Measurements from ENCODE around the gene AP3S1. TPM values are rescaled to one million over a fixed set of nuclear protein-coding genes. Genes with fewer than 3 reads are reported as not detected.
A peak's percentile ranks its signal among the peaks of the same experiment; 100 is the strongest.

The AP3S1 gene
- total RNA-seq, 2 experiments from 2014 or later = 102 to 107 TPM

DNA sequence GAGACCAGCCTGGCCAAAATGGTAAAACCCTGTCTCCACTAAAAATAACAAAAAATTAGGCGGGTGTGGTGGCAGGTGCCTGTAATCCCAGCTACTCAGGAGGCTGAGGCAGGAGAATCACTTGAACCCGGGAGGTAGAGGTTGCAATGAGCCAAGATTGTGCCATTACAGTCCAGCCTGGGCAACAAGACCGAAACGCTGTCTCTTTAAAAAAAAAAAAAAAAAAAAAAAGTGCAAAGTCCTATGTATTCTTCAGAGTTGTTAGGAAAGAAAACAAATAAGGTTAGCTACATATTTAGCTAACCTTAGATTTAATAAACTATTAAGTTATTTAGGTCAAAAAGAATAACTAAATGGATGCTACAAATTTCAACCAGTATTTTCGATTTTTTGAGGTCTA is 11.8 kb upstream of the AP3S1 start:
- H3K4me1 Mint-ChIP-seq (ENCODE audit: low read depth) = peaks cover 11% of the 10 kb centered on the region
- no peak overlapping the region for H3K4me3 Mint-ChIP-seq
- CTCF ChIA-PET = no interaction called here
- H3K36me3 Mint-ChIP-seq (ENCODE audit: low read depth) = peaks cover 32% of the 10 kb centered on the region
- intact Hi-C loops (cut with micrococcal nuclease) = loop anchor here (2.0 kb wide), 1 partner anchor 195 kb away; no protein-coding TSS in a partner anchor
- no peak overlapping the region for H3K27ac Mint-ChIP-seq
- H3K9me3 Mint-ChIP-seq = peaks cover 4% of the 10 kb centered on the region
- ATAC-seq (no peak), DNase-seq (no peak)
- TF ChIP-seq, protein P1, sequence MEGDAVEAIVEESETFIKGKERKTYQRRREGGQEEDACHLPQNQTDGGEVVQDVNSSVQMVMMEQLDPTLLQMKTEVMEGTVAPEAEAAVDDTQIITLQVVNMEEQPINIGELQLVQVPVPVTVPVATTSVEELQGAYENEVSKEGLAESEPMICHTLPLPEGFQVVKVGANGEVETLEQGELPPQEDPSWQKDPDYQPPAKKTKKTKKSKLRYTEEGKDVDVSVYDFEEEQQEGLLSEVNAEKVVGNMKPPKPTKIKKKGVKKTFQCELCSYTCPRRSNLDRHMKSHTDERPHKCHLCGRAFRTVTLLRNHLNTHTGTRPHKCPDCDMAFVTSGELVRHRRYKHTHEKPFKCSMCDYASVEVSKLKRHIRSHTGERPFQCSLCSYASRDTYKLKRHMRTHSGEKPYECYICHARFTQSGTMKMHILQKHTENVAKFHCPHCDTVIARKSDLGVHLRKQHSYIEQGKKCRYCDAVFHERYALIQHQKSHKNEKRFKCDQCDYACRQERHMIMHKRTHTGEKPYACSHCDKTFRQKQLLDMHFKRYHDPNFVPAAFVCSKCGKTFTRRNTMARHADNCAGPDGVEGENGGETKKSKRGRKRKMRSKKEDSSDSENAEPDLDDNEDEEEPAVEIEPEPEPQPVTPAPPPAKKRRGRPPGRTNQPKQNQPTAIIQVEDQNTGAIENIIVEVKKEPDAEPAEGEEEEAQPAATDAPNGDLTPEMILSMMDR (IDR thresholded peaks at IDR 0.05) = no peak
- POLR2A ChIA-PET = no interaction called here
- H3K27me3 Mint-ChIP-seq = no peaks in the 10 kb centered on the region

DNA sequence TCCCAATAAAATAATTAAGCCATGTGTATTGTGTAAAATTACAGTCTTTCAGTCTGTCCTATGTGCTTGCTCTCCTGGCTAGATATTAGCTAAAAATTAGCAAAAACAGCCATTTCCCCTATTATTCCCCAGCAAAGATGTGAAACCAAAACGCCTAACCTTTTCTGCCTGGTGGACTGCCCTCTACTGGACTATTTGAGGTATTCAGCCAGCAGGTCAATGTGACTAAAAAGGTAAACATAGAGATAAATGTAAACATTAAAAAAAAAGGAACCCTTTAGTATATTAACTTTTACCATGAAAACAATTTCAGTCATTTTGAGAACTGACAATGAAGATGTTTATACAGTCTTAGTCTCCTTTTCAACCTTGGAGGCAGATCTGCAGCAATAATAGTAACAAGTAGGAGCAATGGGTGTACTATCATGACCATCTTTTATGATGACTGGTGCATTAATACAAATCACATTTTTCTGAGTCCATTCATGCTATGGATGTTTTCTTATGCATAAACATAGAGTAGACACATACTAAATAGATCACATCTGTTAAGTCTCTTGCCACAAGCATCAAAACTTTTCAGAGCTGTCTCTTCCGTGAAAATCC is 10.5 kb upstream of the AP3S1 start:
- DNase-seq = peak; percentile 39
- POLR2A ChIA-PET = no interaction called here
- H3K9me3 Mint-ChIP-seq = no peaks in the 10 kb centered on the region
- TF ChIP-seq, protein P1 (IDR thresholded peaks at IDR 0.05) = peak; percentile 73
- no peak overlapping the region for H3K27ac Mint-ChIP-seq
- H3K4me3 Mint-ChIP-seq = no peak overlapping the region
- intact Hi-C loops (cut with micrococcal nuclease) = loop anchor here (2.0 kb wide), 1 partner anchor 196 kb away; no protein-coding TSS in a partner anchor
- H3K4me1 Mint-ChIP-seq (ENCODE audit: low read depth) = peaks cover 13% of the 10 kb centered on the region
- ATAC-seq = peak; percentile 62
- CTCF ChIA-PET = interaction anchor here (0.6 to 2.5 kb wide), 7 partner anchors 10 to 288 kb away, joined by 3 to 15 read pairs (median 3); partner anchors contain the start of genes AP3S1 and ATG12
- H3K36me3 Mint-ChIP-seq (ENCODE audit: low read depth) = peaks cover 43% of the 10 kb centered on the region
- no peaks in the 10 kb centered on the region for H3K27me3 Mint-ChIP-seq

DNA sequence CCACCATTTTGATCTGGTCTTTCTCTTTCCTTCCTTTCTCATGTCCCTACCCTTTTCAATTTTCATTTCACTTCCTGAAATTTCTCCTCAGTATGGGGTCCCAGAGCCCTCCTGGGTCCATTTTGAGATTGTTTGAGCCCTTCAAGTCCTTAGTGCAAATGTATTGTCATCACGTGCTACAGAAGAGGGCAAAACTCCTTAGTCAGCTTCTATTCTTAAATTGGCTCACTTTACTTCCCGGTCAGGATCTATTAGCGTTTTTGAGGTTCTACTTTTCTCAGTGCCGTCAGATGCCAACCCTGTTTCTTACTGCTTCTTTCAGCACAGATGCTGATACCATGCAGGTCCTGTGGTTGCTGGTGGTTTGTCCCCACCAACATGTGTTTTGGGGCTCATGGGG is 6.3 kb upstream of the AP3S1 start:
- POLR2A ChIA-PET = no interaction called here
- DNase-seq = no peak
- TF ChIP-seq, protein P1 (IDR thresholded peaks at IDR 0.05) = no peak
- Mint-ChIP-seq H3K36me3 (ENCODE audit: low read depth) (peaks cover 55% of the 10 kb centered on the region), H3K4me3 (no peak overlapping the region), H3K9me3 (no peaks in the 10 kb centered on the region), H3K27ac (no peak overlapping the region), H3K4me1 (ENCODE audit: low read depth) (peaks cover 39% of the 10 kb centered on the region), H3K27me3 (no peaks in the 10 kb centered on the region)
- no peak for ATAC-seq
- intact Hi-C loops (cut with micrococcal nuclease) = loop anchor here (5.0 kb wide), 1 partner anchor 232 kb away; no protein-coding TSS in a partner anchor
- CTCF ChIA-PET = interaction anchor here (1.0 to 1.3 kb wide), 3 partner anchors 9 to 201 kb away, joined by 3 to 5 read pairs (median 5); no protein-coding TSS in a partner anchor

DNA sequence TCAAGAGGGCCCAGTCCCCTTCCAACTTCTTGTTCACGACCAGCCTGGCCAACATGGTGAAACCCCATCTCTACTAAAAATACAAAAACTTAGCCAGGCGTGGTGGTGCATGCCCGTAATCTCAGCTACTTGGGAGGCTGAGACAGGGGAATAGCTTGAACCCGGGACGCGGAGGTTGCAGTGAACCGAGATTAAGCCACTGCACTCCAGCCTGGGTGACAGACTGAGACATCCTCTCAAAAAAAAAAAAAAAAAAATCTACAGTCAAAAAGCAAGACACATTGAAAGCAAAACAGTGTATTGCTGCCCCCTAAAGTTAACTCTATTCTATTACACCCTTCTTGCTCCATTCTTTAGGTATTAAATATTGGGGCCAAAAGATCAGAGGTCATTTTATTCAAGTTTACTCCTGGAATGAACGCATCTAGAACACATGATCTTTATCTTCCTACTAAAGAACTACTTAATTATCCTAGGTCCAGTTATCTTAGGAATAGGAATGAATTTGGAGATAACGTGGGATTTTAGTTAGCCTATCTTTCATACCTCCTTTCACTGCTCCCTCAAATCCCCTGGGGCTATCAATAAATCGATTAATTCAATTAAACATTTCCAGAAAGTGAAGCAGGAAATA is 2.7 kb upstream of the AP3S1 start:
- DNase-seq (peak; percentile 41), ATAC-seq (peak; percentile 46)
- intact Hi-C loops (cut with micrococcal nuclease) = loop anchor here (2.0 to 5.0 kb wide), 2 partner anchors 204 to 228 kb away; no protein-coding TSS in a partner anchor
- POLR2A ChIA-PET = interaction anchor here (0.8 kb wide), 1 partner anchor 216 kb away, joined by 7 read pairs; no protein-coding TSS in a partner anchor
- TF ChIP-seq, protein P1 (IDR thresholded peaks at IDR 0.05) = peak; percentile 53
- CTCF ChIA-PET = interaction anchor here (0.6 to 2.2 kb wide), 7 partner anchors 10 to 214 kb away, joined by 3 to 11 read pairs (median 3); no protein-coding TSS in a partner anchor
- Mint-ChIP-seq H3K27ac (peak overlapping the region; percentile 79), H3K4me1 (ENCODE audit: low read depth) (peaks cover 43% of the 10 kb centered on the region), H3K27me3 (no peaks in the 10 kb centered on the region), H3K9me3 (no peaks in the 10 kb centered on the region), H3K36me3 (ENCODE audit: low read depth) (peaks cover 48% of the 10 kb centered on the region), H3K4me3 (peak overlapping the region; percentile 95)
